DOHH2 (cell line): ENCODE data around the gene ITCH.

ENCODE experiments used
- H3F3A ChIP-seq: fragments of 200-600 bp; sonication (generic), shearing (Covaris generic); 2 replicates; pipeline ENCODE4 v1.6.0; 2016; ENCODE audit warnings: antibody characterized with exemption, mild to moderate bottlenecking; ENCODE audit not compliant: control insufficient read depth, insufficient read depth
- H3K27ac ChIP-seq: fragments of 200-600 bp; sonication (generic); 2 replicates; pipeline ENCODE4 v1.5.1; 2014; ENCODE audit warnings: low read depth, mild to moderate bottlenecking, low read length, moderate library complexity
- H3K27me3 ChIP-seq: fragments of 200-600 bp; sonication (generic); 2 replicates; pipeline ENCODE4 v1.6.1; 2014; ENCODE audit warnings: mild to moderate bottlenecking, low read length, mixed read lengths; ENCODE audit not compliant: control insufficient read depth
- H3K36me3 ChIP-seq: fragments of 200-600 bp; sonication (generic); 2 replicates; pipeline ENCODE4 v1.6.1; 2014; ENCODE audit warnings: mild to moderate bottlenecking, low read length, moderate library complexity, mixed read lengths; ENCODE audit not compliant: control insufficient read depth
- H3K4me1 ChIP-seq: fragments of 200-600 bp; sonication (generic); 2 replicates; pipeline ENCODE4 v1.6.1; 2014; ENCODE audit warnings: mild to moderate bottlenecking, low read length, mixed read lengths; ENCODE audit not compliant: control insufficient read depth
- H3K4me2 ChIP-seq: fragments of 200-600 bp; sonication (generic); 2 replicates; pipeline ENCODE4 v1.6.0; 2014; ENCODE audit warnings: mild to moderate bottlenecking, low read length, moderate library complexity
- H3K4me3 ChIP-seq: fragments of 200-600 bp; sonication (generic); 2 replicates; pipeline ENCODE4 v1.5.1; 2014; ENCODE audit warnings: mild to moderate bottlenecking, low read length, mixed read lengths
- H3K79me2 ChIP-seq: fragments of 200-600 bp; sonication (generic); 2 replicates; pipeline ENCODE4 v1.6.1; 2014; ENCODE audit warnings: mild to moderate bottlenecking, low read length, mixed read lengths; ENCODE audit not compliant: control insufficient read depth
- H3K9me2 ChIP-seq: fragments of 200-600 bp; sonication (generic); replicated peaks from 2 replicates; pipeline ENCODE4 v1.6.1; 2014; ENCODE audit warnings: mild to moderate bottlenecking, low read length, mixed read lengths; ENCODE audit not compliant: control insufficient read depth
- H3K9me3 ChIP-seq: fragments of 200-600 bp; sonication (generic); 2 replicates; pipeline ENCODE4 v1.6.1; 2014; ENCODE audit warnings: antibody characterized with exemption, low read length, mixed read lengths; ENCODE audit not compliant: control insufficient read depth, insufficient read depth
- H4K20me1 ChIP-seq: fragments of 200-600 bp; sonication (generic); 2 replicates; pipeline ENCODE4 v1.6.0; 2014; ENCODE audit warnings: low read depth, mild to moderate bottlenecking, antibody characterized with exemption, low read length, moderate library complexity; ENCODE audit not compliant: control insufficient read depth, insufficient read depth
- EZH2phosphoT487 ChIP-seq: fragments of 200-600 bp; sonication (generic); IDR thresholded peaks from 2 replicates; pipeline ENCODE4 v1.6.1; 2017; ENCODE audit warnings: borderline replicate concordance, mild to moderate bottlenecking, antibody characterized with exemption, low read length, moderate library complexity, mixed read lengths
- TF ChIP-seq, protein P1 (sequence below): fragments of 200-600 bp; sonication (generic); IDR thresholded peaks from one replicate; pipeline ENCODE4 v1.5.1; 2014; ENCODE audit warnings: antibody characterized with exemption, mild to moderate bottlenecking, low read depth, low read length; ENCODE audit not compliant: poor library complexity, severe bottlenecking

The ITCH gene

DNA sequence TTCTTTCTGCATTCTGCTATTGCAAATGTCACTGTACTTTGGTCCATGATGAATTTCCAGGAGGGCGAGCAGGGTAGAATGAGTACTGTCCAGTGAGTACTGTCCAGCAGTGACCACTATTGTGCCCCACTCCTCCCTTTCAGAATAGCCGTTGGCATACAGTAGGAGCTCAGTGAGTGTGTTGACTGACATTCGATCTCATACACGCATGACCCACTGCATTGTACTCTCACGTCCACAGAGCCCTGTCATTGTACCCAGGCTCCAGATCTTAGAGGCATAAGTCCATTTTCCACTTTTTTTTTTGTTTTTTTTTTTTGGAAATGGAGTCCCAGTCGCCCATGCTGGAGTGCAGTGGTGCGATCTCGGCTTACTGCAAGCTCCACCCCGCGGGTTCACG is 161.4 kb downstream of the ITCH start:
- Histone ChIP-seq H3K27me3 (no peaks in the 10 kb centered on the region), H4K20me1 (peaks cover 13% of the 10 kb centered on the region; the same call in 1 of the 2 replicates), H3K4me2 (no peak overlapping the region), H3K9me2 (no peaks in the 10 kb centered on the region), H3K36me3 (peaks cover 60% of the 10 kb centered on the region), H3K4me1 (peaks cover 12% of the 10 kb centered on the region), H3K27ac (no peak overlapping the region), H3F3A (no peaks in the 10 kb centered on the region), H3K4me3 (no peak overlapping the region), H3K9me3 (no peaks in the 10 kb centered on the region), H3K79me2 (peaks cover 58% of the 10 kb centered on the region)
- TF ChIP-seq, protein P1, sequence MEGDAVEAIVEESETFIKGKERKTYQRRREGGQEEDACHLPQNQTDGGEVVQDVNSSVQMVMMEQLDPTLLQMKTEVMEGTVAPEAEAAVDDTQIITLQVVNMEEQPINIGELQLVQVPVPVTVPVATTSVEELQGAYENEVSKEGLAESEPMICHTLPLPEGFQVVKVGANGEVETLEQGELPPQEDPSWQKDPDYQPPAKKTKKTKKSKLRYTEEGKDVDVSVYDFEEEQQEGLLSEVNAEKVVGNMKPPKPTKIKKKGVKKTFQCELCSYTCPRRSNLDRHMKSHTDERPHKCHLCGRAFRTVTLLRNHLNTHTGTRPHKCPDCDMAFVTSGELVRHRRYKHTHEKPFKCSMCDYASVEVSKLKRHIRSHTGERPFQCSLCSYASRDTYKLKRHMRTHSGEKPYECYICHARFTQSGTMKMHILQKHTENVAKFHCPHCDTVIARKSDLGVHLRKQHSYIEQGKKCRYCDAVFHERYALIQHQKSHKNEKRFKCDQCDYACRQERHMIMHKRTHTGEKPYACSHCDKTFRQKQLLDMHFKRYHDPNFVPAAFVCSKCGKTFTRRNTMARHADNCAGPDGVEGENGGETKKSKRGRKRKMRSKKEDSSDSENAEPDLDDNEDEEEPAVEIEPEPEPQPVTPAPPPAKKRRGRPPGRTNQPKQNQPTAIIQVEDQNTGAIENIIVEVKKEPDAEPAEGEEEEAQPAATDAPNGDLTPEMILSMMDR = no peak
- no peak for TF ChIP-seq EZH2phosphoT487

DNA sequence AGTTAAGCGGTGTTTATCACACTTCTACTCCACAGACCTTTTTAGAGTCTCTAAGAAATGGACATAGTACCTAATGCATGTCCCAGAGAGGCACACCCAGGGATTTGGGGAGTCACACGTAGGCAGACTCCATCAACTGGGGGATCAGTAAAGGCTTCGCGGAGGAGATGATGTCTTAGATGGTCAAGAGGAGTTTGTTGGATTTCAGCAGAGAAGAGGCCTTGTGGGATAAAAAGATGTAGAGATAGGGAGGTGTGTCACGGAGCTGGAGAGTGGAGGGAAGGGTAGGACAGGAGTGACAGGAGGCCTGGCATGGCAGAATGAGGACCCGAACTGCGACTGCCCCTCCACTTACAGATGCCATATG is 162.3 kb downstream of the ITCH start:
- Histone ChIP-seq H3K36me3 (peaks cover 65% of the 10 kb centered on the region), H3K4me1 (peaks cover 7% of the 10 kb centered on the region), H3K27me3 (no peaks in the 10 kb centered on the region), H3K79me2 (peaks cover 52% of the 10 kb centered on the region), H3F3A (no peaks in the 10 kb centered on the region), H3K9me2 (no peaks in the 10 kb centered on the region), H3K4me3 (no peak overlapping the region), H4K20me1 (peaks cover 13% of the 10 kb centered on the region; the same call in 1 of the 2 replicates), H3K4me2 (no peak overlapping the region), H3K27ac (no peak overlapping the region), H3K9me3 (no peaks in the 10 kb centered on the region)
- TF ChIP-seq, protein P1 = no peak
- no peak for TF ChIP-seq EZH2phosphoT487

DNA sequence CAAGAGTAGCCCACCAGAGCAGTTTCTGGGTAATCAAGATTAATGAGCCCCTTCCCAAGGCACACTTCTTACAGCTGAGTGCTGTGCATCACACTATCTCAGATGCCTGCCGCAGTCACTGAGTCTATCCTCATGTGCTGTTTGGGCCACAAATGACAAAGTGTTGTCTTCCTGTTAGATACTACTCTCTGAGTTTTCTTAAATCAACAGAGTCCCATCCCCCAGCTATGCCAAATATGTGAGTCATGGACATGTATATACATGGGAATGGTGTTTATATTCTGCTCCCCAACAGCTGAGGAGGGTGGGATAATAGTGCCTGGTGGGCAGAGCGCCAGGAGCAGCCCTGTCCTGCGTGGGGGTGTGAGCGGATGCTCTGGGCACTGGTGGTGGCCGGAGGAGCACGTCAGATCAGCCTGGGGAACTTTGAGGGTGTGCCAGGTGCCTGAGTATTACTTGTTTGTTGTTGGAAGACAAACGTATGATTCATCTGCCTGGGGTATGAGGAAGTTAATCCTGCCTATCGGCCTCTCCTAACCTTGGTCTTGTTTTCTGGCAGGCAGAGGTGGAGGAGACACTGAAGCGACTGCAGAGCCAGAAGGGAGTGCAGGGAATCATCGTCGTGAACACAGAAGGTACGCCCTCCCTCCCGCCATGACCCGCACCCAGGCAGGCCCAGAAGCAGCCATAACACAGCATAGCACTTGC is 162.8 kb downstream of the ITCH start:
- Histone ChIP-seq H3K4me3 (no peak overlapping the region), H3K79me2 (peaks cover 47% of the 10 kb centered on the region), H3K27ac (no peak overlapping the region), H3K9me2 (no peaks in the 10 kb centered on the region), H3K27me3 (no peaks in the 10 kb centered on the region), H3F3A (no peaks in the 10 kb centered on the region), H3K4me1 (peaks cover 3% of the 10 kb centered on the region; the same call in 1 of the 2 replicates), H3K9me3 (no peaks in the 10 kb centered on the region), H3K4me2 (no peak overlapping the region), H4K20me1 (peaks cover 13% of the 10 kb centered on the region; the same call in 1 of the 2 replicates), H3K36me3 (peaks cover 70% of the 10 kb centered on the region)
- TF ChIP-seq, protein P1 = no peak
- no peak for TF ChIP-seq EZH2phosphoT487
